K562 (cell line): Measurements from ENCODE around the gene MIS18A. TPM values are rescaled to one million over a fixed set of nuclear protein-coding genes. Genes with fewer than 3 reads are reported as not detected.

ENCODE experiments used
- ATF6 ChIP-seq: sonication (generic); formaldehyde crosslinking; IDR thresholded peaks from 2 replicates; pipeline ENCODE4 v1.4.0; 2020; ENCODE audit warnings: mild to moderate bottlenecking, missing genetic modification reagents
- CTCFL ChIP-seq: IDR thresholded peaks from 2 replicates; pipeline ENCODE4 v1.6.1; 2011; ENCODE audit warnings: borderline replicate concordance, low read depth, mild to moderate bottlenecking, moderate library complexity, low read length; ENCODE audit not compliant: insufficient read depth, poor library complexity, severe bottlenecking
- GABPA ChIP-seq: fragments of 200-800 bp; sonication (Bioruptor generic); conservative IDR thresholded peaks from 2 replicates; pipeline ENCODE4 v1.6.1; 2016; ENCODE audit warnings: low read depth, missing genetic modification characterization, missing compliant biosample characterization
- HMG20A ChIP-seq: fragments of 450-650 bp; formaldehyde crosslinking; conservative IDR thresholded peaks from 2 replicates; pipeline ENCODE4 v1.4.0; 2020; ENCODE audit warnings: mild to moderate bottlenecking, mixed read lengths
- HSF4 ChIP-seq: fragments of 250-450 bp; sonication (Bioruptor Pico); IDR thresholded peaks from 2 replicates; pipeline ENCODE4 v2.1.2; 2022; ENCODE audit warnings: mild to moderate bottlenecking, moderate library complexity, borderline replicate concordance
- MTA1 ChIP-seq: fragments of 450-650 bp; IDR thresholded peaks from 2 replicates; pipeline ENCODE4 v1.6.1; 2017; ENCODE audit warnings: borderline replicate concordance
- ZBTB49 ChIP-seq: sonication (generic); formaldehyde crosslinking; IDR thresholded peaks from 2 replicates; pipeline ENCODE4 v1.8.0; 2022; ENCODE audit warnings: missing genetic modification reagents, mild to moderate bottlenecking, borderline replicate concordance
- ZKSCAN1 ChIP-seq: fragments of 150-350 bp; IDR thresholded peaks from 2 replicates; pipeline ENCODE4 v1.6.1; 2016; ENCODE audit warnings: low read depth, low read length
- ZNF174 ChIP-seq: fragments of 250-450 bp; sonication (Bioruptor Pico); IDR thresholded peaks from 2 replicates; pipeline ENCODE4 v1.4.0; 2020; ENCODE audit warnings: mild to moderate bottlenecking
- ZNF398 ChIP-seq: fragments of 250-450 bp; sonication (Bioruptor Pico); IDR thresholded peaks from 2 replicates; pipeline ENCODE4 v1.8.0; 2021; ENCODE audit warnings: moderate library complexity, mild to moderate bottlenecking, inconsistent platforms
- ZNF511 ChIP-seq: sonication (generic); formaldehyde crosslinking; IDR thresholded peaks from 2 replicates; pipeline ENCODE4 v1.8.0; 2022; ENCODE audit warnings: mild to moderate bottlenecking, missing genetic modification reagents
- ZNF696 ChIP-seq: fragments of 250-450 bp; sonication (Bioruptor Pico); conservative IDR thresholded peaks from 2 replicates; pipeline ENCODE4 v1.4.0; 2020; ENCODE audit warnings: mild to moderate bottlenecking, moderate library complexity
- polyA plus RNA-seq, 8 experiments: library from polyadenylated mRNA; depleted of rRNA in 4 of 8; stranded (reverse) in 5 of 8; unstranded in 3 of 8; fragments of >200 nt; fragmentation: Nextera tagmentation in 2 of 8; fragmentation: Illumina TruSeq in 1 of 8; extraction: Ambion mirVana in 2 of 8; extraction: Trizol in 1 of 8; gene quantifications; 2 replicates each; pipeline versions ENCODE4 v1.2.1 to v1.2.3, GENCODE V29; 2011 to 2014; ENCODE audit warnings: inconsistent platforms in 1 of 8, missing spikeins in 1 of 8
- total RNA-seq, 7 experiments: library from RNA; depleted of rRNA in 6 of 7; stranded (reverse); fragments of >200 nt in 6 of 7; fragmentation: Illumina TruSeq in 2 of 7; extraction: Trizol in 2 of 7; gene quantifications; 2 replicates each; pipeline versions ENCODE4 v1.2.1 to v1.2.3, GENCODE V29; 2011 to 2021; ENCODE audit warnings: low replicate concordance in 1 of 7

MIS18A gene
- total and polyA plus RNA-seq, 9 of the 15 experiments (the other 6 are each of a cell fraction or from before 2014, with no cell fraction given): 17.7 to 75.3 (median 60.3) TPM

GRCh38 chr21:32278518-32279376, at the start of gene MIS18A (continued):
- TF ChIP-seq GABPA (tag): no peak
- TF ChIP-seq HMG20A: no peak
- TF ChIP-seq MTA1: no peak
- no peak for TF ChIP-seq HSF4
- no peak for TF ChIP-seq ZNF174 (CRISPR knock-in tag)
- no peak for TF ChIP-seq ZNF398 (CRISPR knock-in tag)
- no peak for TF ChIP-seq ATF6 (CRISPR knock-in tag)
- TF ChIP-seq ZBTB49 (CRISPR knock-in tag): no peak
- no peak for TF ChIP-seq CTCFL
- TF ChIP-seq ZKSCAN1: peak; percentile 72
- TF ChIP-seq ZNF511: peak; percentile 85
- no peak for TF ChIP-seq ZNF696 (CRISPR knock-in tag)
